HG02973 (cell line): Measurements from ENCODE around the gene SYMPK.
"Not testable (repeated sequence)": the region's sequence is repeated elsewhere in the genome, so short reads cannot be mapped to it uniquely, and the experiment has no call there.

Experiments
- ATAC-seq: cut with Tn5 transposase; IDR thresholded peaks from one replicate; pipeline ENCODE4 v1.9.1; 2021; ENCODE audit warnings: moderate library complexity; ENCODE audit not compliant: unreplicated experiment

The SYMPK gene

DNA sequence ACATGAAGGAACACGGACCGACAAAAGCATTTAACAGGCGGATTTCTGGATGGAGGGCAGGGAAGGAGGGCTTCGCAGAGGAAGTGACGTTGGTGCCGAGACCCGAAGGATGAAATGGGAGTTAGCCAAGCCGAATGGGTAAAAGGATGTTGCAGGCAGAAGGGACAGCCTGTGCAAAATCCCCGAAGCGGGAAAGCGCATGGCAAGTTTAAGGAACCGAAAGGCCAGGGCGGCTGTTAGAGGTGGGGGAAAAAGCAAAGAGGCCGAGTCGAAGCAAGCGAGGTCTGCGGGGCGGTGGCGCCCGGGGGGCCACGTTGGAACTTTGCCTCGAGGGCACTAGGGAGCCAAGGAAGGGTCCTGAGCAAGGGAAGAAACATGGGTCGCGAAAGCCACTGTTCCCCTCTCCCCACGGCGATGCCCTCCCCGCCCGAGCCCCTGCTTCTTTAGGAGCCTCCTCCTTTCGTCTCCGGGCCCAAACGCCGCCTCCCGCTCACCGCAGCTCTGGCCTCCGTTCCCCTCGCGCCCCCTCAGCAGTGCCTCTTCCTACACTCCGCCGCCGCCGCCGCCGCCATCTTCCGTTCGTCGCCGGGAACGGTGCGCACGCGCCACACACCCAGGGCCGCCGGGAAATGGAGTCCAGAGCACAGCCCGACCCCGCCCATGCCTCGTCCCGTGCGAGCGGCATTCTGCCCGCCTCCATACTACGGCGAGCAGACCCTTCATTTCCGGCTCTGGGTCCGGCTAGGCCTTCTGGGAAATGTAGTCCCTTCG is at the start of gene SYMPK:
TSS of gene SYMPK (minus strand) at position 584 of the 771 bp plus-strand sequence. CDS start 8,652 bp downstream, outside the sequence.
- ATAC-seq = peak; percentile 85

DNA sequence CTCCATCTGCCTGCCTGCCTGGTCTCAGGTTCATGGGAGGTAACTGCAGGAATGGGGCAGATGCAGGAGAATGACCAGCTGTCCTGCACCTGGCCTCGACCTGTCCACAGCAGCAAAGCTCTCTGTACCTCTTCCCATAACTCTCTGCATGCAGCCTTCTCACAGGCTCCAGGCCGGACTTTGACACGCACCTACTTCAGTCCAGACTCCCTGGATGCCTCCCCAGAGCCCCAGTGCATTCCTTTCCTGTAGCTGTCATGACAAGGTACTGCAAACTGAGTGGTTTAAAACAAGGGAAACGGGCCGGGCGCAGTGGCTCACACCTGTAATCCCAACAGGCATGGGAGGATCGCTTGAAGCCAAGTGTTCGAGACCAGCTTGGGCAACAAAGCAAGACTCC is 48.3 kb upstream of the SYMPK start:
- ATAC-seq = no peak

DNA sequence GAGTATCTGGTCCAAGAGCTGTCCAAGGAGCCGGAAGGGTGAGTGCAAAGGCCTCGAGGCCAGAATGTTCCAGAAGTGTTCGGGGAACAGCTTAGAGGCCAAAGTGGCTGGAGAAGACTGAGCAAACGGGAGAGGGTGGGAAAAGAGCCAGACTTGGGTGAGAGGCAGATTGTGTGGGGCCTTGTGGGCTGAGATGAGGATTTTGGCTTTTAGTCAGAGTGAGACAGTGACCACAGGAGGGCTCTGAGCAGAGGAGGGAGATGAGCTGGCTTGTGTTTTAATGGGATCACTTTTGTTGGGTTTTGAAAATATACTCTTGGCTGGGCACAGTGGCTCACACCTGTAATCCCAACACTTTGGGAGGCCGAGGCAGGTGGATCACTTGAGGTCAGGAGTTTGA is 46.0 kb upstream of the SYMPK start:
- no peak for ATAC-seq

- ATAC-seq = no peak
These were observed 43.3 kb upstream of the SYMPK start for GRCh38 chr19:45906221-45906620.

GRCh38 chr19:45905011-45905410 is 42.1 kb upstream of the SYMPK start:
- no peak for ATAC-seq

- peak; percentile 82 for ATAC-seq
These were observed 40.0 kb upstream of the SYMPK start for GRCh38 chr19:45902651-45903625.

GRCh38 chr19:45901912-45902650 is 39.1 kb upstream of the SYMPK start, which contains the start of gene MYPOP:
MYPOP (minus strand) TSS chr19:45902613; CDS start chr19:45901773, 840 bp downstream.
- no peak for ATAC-seq

DNA sequence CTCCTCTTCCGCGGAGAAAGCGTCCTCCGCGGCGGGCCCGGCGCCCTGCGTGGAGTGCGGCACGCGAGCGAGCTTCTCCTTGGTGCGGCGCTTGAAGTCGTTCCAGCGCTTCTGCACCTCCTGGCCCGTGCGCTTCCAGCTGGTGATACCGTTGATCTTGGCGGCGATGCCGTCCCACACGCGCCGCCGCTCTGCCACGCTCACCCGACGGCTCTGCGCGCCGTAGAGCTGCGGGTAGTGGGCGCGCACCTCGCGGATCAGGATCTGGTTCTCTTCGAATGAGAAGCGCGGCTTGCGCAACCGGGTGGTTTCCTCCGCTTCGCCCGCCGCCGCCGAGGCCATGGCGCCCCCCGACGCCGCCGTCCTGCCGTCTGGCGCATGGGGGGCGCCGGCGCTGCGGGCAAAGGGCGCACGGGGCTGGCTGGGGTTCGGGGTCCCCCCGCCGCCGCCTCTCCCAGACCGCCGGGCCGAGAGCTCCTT is 38.5 kb upstream of the SYMPK start:
- no peak for ATAC-seq

GRCh38 chr19:45900738-45901431 is 37.9 kb upstream of the SYMPK start:
- ATAC-seq = no peak

DNA sequence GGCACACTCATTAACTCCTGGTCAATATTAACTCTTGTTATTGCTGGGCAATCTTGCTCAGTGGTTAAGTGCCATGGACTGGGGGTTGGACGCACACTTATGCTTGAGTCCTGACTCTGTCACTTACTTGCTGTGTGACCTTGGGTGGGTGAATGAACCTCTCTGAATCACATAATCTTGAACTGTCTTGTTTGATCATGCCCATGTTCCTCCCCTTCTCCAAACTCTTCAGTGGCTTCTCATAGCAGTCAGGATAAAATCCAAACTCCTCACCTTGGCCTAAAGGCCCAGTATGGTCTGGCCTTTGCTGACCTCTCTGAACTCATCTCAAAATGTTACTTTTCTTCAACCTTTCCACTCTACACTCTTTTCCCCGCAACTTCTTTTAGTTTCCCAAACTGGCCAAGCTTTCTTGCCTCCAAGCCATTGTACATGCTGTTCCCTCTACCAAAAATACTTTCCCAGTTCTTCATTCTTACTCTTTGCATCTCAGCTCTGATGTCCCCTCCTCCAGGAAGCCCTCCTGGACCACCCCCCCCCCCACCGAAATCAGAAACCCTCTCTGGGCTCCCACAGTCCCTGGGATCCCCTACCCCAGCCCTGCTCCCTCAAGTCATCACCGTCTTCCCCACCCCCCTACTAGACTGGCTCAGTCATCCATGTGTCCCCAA is 37.1 kb upstream of the SYMPK start:
- ATAC-seq = no peak

- ATAC-seq = no peak
These were observed 36.3 kb upstream of the SYMPK start for GRCh38 chr19:45899253-45899652.

DNA sequence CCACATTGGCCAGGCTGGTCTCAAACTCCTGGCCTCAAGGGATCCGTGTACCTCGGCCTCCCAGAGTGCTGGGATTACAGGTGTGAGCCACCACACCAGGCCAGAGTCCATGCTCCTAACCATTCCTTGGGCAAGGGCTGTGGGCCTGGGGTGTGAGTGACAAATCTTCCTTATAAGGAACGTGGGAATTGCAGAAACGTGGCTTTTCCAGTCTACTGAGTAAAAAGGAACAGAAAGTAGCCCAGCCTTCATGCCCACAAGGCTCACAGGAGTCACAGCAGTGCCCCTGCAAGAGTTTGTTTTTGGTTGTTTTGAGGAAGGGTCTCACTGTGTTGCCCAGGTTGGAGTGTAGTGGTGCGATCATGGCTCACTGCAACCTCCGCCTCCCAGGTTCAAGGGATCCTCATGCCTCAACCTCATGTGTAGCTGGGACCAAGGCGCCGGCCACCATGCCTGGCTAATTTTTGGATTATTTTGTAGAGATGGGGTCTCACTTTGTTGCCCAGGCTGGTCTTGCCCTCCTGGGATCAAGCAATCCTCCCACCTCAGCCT is 34.4 kb upstream of the SYMPK start:
- no peak for ATAC-seq

DNA sequence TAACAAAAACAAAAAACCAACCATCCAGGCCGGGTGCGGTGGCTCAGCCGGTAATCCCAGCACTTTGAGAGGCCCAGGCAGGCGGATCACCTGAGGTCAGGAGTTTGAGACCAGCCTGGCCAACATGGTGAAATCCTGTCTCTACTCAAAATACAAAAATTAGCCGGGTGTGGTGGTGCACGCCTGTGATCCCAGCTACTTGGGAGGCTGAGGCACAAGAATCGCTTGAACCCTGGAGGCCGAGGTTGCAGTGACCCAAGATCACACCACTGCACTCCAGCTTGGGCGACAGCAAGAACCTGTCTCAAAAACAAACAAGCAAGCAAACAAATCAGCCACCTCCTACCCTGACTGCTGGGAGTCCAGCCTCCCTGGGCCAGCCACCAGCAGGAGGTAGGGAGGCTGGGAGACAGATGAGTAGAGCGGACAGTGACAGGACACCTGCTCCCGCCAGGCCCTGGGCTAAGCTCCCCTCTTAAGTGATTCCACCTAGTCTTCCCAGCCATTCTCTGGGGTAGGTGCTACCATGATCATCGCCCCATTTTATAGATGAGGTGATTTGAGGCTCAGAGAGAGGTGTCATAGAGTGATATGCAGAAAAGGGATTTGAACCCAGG is 33.1 kb upstream of the SYMPK start:
- not testable (repeated sequence) for ATAC-seq

GRCh38 chr19:45895519-45895972 is 32.6 kb upstream of the SYMPK start:
- ATAC-seq = no peak

DNA sequence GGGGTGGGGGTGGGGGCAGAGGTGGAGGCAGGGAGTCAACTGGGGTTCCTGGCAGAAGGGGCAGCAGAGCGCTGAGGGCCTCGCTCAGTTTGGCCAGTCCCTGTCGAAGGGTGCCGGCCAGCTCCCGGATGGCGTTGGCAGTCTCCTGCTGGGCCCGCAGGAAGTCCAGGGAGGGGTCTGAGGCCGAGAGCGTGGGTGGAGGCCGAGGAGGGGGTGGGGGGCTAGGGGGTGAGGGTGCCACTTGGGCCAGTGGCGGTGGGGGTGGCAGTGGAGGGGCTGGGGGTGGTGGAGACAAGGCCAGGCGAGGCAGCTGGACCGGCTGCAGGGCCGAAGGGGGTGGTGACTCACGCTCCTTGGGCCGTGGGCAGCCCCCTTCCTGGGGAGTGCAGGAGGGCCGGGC is 27.9 kb upstream of the SYMPK start:
- no peak for ATAC-seq

GRCh38 chr19:45889210-45889885 is 26.4 kb upstream of the SYMPK start:
- ATAC-seq = no peak

GRCh38 chr19:45887200-45887710 is 24.3 kb upstream of the SYMPK start:
- ATAC-seq = no peak
